Nephron (organoid): ENCODE measurements around the gene SRP72.

Experiments used
- H3K27ac Mint-ChIP-seq, 3 experiments: 2 replicates each; pipeline ENCODE4 v1.8.0; 2020; ENCODE audit warnings: mixed read lengths in 3 of 3, mild to moderate bottlenecking in 2 of 3, moderate library complexity in 1 of 3
- H3K27me3 Mint-ChIP-seq: 2 replicates; pipeline ENCODE4 v1.8.0; 2021; ENCODE audit warnings: low read depth, mild to moderate bottlenecking, moderate library complexity, mixed read lengths
- H3K36me3 Mint-ChIP-seq: 2 replicates; pipeline ENCODE4 v1.8.0; 2020; ENCODE audit warnings: low read depth, mixed read lengths
- H3K4me1 Mint-ChIP-seq: 2 replicates; pipeline ENCODE4 v1.8.0; 2020; ENCODE audit warnings: mixed read lengths
- H3K4me3 Mint-ChIP-seq, 3 experiments: 2 replicates each; pipeline ENCODE4 v1.8.0; 2020; ENCODE audit warnings: mild to moderate bottlenecking in 3 of 3, mixed read lengths in 3 of 3, moderate library complexity in 2 of 3
- H3K9me3 Mint-ChIP-seq: 2 replicates; pipeline ENCODE4 v1.8.0; 2020; ENCODE audit warnings: mixed read lengths
- TF ChIP-seq, protein P1 (sequence below), 3 experiments: fragments of 200-600 bp; sonication (generic); IDR thresholded peaks; one replicate each; pipeline ENCODE4 v1.5.0; 2021; ENCODE audit warnings: antibody characterized with exemption in 3 of 3; ENCODE audit not compliant: unreplicated experiment in 3 of 3

Gene SRP72

DNA sequence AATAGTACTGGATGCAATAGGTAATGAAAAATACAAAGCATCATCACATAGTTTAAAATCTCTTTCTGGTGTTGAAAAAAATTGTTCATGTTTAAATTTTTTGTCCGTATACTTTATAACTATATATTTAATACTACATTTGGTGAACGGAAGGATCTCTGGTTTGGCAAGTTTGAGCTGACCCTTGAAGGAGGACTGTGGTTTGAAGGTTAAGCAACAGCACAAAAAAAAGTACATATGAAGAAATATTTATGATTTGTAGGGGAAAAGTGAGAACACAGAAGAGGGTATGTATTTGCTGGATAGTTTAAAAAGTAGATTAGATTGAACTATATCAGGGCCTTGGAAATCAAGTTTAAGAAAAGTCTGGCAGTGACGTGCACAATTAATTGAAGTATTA, 13.3 kb downstream of the SRP72 start:
- TF ChIP-seq, protein P1, sequence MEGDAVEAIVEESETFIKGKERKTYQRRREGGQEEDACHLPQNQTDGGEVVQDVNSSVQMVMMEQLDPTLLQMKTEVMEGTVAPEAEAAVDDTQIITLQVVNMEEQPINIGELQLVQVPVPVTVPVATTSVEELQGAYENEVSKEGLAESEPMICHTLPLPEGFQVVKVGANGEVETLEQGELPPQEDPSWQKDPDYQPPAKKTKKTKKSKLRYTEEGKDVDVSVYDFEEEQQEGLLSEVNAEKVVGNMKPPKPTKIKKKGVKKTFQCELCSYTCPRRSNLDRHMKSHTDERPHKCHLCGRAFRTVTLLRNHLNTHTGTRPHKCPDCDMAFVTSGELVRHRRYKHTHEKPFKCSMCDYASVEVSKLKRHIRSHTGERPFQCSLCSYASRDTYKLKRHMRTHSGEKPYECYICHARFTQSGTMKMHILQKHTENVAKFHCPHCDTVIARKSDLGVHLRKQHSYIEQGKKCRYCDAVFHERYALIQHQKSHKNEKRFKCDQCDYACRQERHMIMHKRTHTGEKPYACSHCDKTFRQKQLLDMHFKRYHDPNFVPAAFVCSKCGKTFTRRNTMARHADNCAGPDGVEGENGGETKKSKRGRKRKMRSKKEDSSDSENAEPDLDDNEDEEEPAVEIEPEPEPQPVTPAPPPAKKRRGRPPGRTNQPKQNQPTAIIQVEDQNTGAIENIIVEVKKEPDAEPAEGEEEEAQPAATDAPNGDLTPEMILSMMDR (IDR thresholded peaks at IDR 0.05; ENCODE audit: unreplicated experiment in 3 of 3) = no peak
- Mint-ChIP-seq H3K27ac (no peak overlapping the region), H3K9me3 (no peaks in the 10 kb centered on the region), H3K4me1 (no peaks in the 10 kb centered on the region), H3K36me3 (peaks cover 76% of the 10 kb centered on the region), H3K27me3 (no peaks in the 10 kb centered on the region), H3K4me3 (no peak overlapping the region)

DNA sequence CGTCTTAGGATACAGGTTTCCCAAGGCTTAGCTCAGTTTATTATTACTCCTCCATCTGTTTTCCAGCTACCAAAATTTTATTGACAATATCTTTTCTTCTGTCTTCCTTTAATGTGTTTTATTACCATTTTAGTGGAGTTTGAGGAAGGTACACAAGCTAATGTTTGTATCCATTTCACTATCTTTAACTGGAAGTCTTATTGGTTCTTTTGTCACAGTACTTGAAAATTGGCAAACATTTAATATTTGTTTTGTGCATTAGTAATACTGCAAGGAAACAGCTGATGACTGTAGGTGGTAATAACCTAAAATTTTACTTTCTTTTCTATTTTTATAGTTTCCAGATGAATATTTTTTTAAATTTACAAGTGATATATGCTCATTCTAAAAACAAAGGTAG, 28.8 kb downstream of the SRP72 start:
- Mint-ChIP-seq H3K36me3 (peaks cover 76% of the 10 kb centered on the region), H3K9me3 (no peaks in the 10 kb centered on the region)

DNA sequence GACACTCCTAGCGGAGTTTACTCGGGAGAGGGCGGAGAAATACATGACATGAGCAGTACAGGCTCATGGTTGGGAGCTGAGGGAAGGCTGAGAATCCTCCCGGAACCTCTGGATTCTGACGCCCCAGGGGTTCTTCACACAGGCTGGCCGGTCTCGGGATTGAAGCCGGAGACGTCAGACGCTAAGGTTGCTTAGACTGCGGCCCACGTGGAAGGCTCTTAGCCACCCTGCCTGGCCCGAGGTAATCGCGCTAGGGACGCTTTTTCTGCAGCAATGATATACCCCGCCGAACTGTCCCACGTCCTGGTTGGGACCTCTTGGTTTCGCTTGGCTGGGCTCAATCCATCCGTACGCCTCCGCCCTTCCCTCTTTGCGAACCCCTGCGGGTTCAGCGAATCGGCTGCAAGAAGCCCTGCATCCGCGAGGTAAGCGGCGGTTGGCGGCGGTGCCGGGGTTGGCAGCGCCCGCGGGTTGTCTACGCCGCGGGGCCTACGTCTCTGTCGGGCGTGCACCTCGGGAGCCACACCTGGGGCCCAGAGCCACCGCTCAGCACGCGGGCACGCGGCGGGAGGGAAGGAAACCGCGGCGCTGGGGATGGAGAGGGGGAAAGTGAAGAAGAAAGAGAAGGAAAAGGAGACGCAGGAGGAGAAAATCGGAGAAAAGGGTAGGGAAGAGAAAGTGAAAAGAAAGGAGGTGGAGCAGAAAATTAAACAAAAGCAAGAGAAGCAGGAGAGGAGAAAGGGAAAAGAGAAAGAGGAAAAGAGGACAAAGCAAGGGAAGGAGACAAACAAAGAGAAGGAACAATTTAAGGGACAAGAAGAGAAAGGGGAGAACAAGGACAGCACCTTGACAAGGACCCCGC, 38.1 kb downstream of the SRP72 start, which contains the start of gene ARL9:
TSS of gene ARL9 (plus strand) at position 523 of the 862 bp plus-strand sequence. CDS start at position 595, 72 bp downstream.
- Mint-ChIP-seq H3K27me3 (peaks cover 33% of the 10 kb centered on the region), H3K27ac (peak within 1 kb of the TSS in 2 of 3 experiments; percentile 41 to 55), H3K36me3 (peaks cover 20% of the 10 kb centered on the region), H3K9me3 (no peaks in the 10 kb centered on the region), H3K4me1 (peaks cover 11% of the 10 kb centered on the region), H3K4me3 (peak within 1 kb of the TSS; percentile 89 to 99 (median 92))
- TF ChIP-seq, protein P1 (IDR thresholded peaks at IDR 0.05; ENCODE audit: unreplicated experiment in 3 of 3) = no peak

More for the DNA sequence above, 28.8 kb downstream of the SRP72 start:
- Mint-ChIP-seq H3K4me1 (no peaks in the 10 kb centered on the region), H3K27ac (no peak overlapping the region), H3K27me3 (no peaks in the 10 kb centered on the region), H3K4me3 (no peak overlapping the region)
- TF ChIP-seq, protein P1 (IDR thresholded peaks at IDR 0.05; ENCODE audit: unreplicated experiment in 3 of 3) = no peak

DNA sequence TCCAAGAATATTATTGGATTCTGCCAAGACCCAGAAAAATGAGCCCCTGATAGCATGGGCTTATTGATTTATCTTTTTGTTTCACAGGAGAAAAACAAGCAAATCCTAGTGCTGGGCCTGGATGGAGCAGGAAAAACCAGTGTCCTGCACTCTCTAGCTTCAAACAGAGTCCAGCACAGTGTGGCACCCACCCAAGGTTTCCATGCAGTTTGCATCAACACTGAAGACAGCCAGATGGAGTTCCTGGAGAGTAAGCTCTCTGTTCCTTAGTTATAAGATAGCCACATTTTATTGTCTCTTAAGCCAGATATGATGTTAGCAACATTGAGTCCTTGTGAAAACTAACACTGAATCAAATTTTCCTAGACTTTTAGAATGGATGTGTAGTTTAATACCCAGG, 43.7 kb downstream of the SRP72 start:
- H3K4me1 Mint-ChIP-seq = no peaks in the 10 kb centered on the region
- H3K27ac Mint-ChIP-seq = no peak overlapping the region
- H3K9me3 Mint-ChIP-seq = no peaks in the 10 kb centered on the region
- H3K27me3 Mint-ChIP-seq = peaks cover 20% of the 10 kb centered on the region
- TF ChIP-seq, protein P1 (IDR thresholded peaks at IDR 0.05; ENCODE audit: unreplicated experiment in 3 of 3) = no peak
- H3K4me3 Mint-ChIP-seq = no peak overlapping the region
- no peaks in the 10 kb centered on the region for H3K36me3 Mint-ChIP-seq

DNA sequence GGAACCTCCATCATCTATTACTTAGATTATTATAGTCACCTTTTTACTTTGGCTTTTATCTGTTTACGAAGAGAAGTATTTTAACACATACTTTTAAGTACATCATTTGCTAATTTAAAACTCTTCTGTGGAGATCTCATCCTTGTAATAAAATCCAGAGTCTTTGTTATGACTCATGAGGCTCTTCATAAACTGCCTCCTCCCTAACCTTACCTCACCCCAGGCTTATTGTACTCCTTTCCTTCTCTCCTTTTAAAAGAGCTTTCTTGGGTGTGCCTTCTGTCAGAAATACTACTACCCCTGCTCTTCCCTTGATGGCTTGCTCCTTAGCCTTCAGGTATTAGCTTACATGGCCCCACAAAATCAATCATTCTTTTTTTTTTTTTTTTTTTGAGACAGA, 44.7 kb downstream of the SRP72 start:
- TF ChIP-seq, protein P1 (IDR thresholded peaks at IDR 0.05; ENCODE audit: unreplicated experiment in 3 of 3) = no peak
- no peak overlapping the region for H3K4me3 Mint-ChIP-seq
- no peaks in the 10 kb centered on the region for H3K36me3 Mint-ChIP-seq
- peaks cover 9% of the 10 kb centered on the region for H3K27me3 Mint-ChIP-seq
- H3K9me3 Mint-ChIP-seq = no peaks in the 10 kb centered on the region
- no peak overlapping the region for H3K27ac Mint-ChIP-seq
- H3K4me1 Mint-ChIP-seq = no peaks in the 10 kb centered on the region

DNA sequence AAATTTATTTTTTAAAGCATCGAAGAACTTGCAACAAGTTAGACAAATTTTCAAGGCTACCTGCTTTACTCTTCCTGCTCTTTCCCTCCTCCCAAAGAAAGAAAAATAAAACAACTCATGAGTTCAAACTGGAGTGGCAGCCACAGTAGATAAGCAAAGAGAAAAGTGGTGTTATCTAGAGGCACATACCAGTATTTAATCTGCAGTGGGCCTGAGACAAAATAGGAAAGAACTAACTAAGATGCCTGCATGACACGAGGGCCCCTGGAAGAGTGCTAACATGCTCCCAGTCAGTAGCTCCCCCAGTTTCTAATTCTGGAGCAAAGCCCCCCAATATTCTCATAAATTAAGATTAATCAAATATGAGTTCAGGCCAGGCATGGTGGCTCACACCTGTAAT, 46.1 kb downstream of the SRP72 start:
- Mint-ChIP-seq H3K36me3 (no peaks in the 10 kb centered on the region), H3K4me3 (no peak overlapping the region), H3K27ac (no peak overlapping the region), H3K4me1 (no peaks in the 10 kb centered on the region), H3K9me3 (no peaks in the 10 kb centered on the region), H3K27me3 (peaks cover 5% of the 10 kb centered on the region)
- TF ChIP-seq, protein P1 (IDR thresholded peaks at IDR 0.05; ENCODE audit: unreplicated experiment in 3 of 3) = no peak
